ENCODE data around the gene ADA. TPM values are rescaled to one million over a fixed set of nuclear protein-coding genes. Genes with fewer than 3 reads are reported as not detected.
"Not testable (repeated sequence)": the region's sequence is repeated elsewhere in the genome, so short reads cannot be mapped to it uniquely, and the experiment has no call there.

ADA gene
- total RNA-seq: 10 to 100 TPM; 21.9 to 42.1 (median 33.3) TPM
- total RNA-seq (2013): 26.6 TPM
- total RNA-seq: 8.7 to 93.3 (median 38.9) reads per million in 29 experiments

DNA sequence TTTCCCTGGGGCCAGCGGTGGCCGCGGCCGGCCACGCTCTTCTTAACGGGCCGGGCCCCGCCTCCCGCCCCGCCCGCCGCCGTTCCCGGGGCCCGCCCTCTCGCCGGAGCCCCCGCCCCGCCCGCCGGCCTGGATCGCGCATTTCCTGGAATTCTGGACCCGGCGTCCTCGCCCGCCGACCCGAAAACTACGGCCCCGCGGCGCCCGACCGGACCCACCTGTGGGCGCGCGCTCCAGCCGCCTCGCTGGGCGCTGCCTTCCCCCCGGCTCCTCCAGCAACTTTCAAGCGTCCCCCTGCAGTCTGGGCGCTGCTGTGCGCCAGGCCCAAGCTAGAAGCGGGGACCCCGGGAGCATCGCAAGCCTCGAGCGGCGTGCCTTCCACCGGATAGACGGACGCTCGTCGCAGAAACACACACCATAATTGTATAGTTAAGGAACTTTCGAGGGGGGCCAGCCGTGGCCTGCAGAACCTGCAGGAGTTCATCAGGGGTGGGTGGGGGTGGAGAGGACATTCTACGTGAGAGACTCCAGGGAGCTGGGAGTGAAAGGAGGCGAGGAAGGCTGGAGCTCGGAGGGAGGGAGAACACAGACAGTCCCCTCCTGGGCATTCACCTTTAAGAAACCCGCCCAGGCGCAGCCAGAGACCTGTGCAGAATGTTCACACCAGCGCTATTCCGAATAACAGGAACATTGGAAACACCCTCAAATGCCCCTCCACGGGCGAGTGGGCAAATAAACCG is at the start of gene ADA:
Gene ADA (minus strand): TSS at position 16 of the 740 bp plus-strand sequence. CDS start 92 bp downstream, outside the sequence.
- Histone ChIP-seq H3K36me3 (ENCODE audit: control insufficient read depth in 2 of 2, extremely low read depth in 1 of 2, insufficient read depth in 1 of 2, low read length in 1 of 2) (no peaks in the 10 kb centered on the region), H3K9me3 (no peaks in the 10 kb centered on the region), H3K4me3 (ENCODE audit: control insufficient read depth in 1 of 2, extremely low read depth in 1 of 2, low read length in 1 of 2) (peak within 1 kb of the TSS; percentile 74 to 88), H3K4me1 (ENCODE audit: control insufficient read depth in 1 of 2, extremely low read depth in 1 of 2, insufficient read depth in 2 of 2, low read length in 2 of 2) (peaks cover 26 to 52% of the 10 kb centered on the region in 2 experiments), H3K27me3 (replicated peaks in 1 of 2; ENCODE audit: control insufficient read depth in 2 of 2, extremely low read depth in 1 of 2, insufficient read depth in 2 of 2, low read length in 1 of 2) (no peaks in the 10 kb centered on the region), H3K27ac (ENCODE audit: low read length) (peak within 1 kb of the TSS; percentile 69)
- H3K36me3 Mint-ChIP-seq: no peaks in the 10 kb centered on the region
- H3K27ac Mint-ChIP-seq: peak within 1 kb of the TSS; percentile 94 to 99
- DNase-seq: peak in 28 of 35 experiments; percentile 19 to 66 (median 42)
- no peaks in the 10 kb centered on the region for H3K27me3 Mint-ChIP-seq
- peak within 1 kb of the TSS; percentile 83 to 88 (median 86) for H3K4me3 Mint-ChIP-seq
- ChIA-PET POLR2A (no interaction called here), CTCF (interaction anchor here in 1 of 2 donors (0.8 to 1.8 kb wide), 2 partner anchors 31 to 34 kb away, joined by 3 to 8 read pairs; no protein-coding TSS in a partner anchor)
- WGBS (ENCODE audit: insufficient coverage): under 1% methylated on average over 64 of the region's 68 CpGs
- peak; percentile 64 to 71 (median 66) for ATAC-seq (replicated peaks in 1 of 4)
- H3K4me1 Mint-ChIP-seq: peaks cover 50 to 57% (median 52%) of the 10 kb centered on the region in 3 donors
- no peaks in the 10 kb centered on the region for H3K9me3 Mint-ChIP-seq

DNA sequence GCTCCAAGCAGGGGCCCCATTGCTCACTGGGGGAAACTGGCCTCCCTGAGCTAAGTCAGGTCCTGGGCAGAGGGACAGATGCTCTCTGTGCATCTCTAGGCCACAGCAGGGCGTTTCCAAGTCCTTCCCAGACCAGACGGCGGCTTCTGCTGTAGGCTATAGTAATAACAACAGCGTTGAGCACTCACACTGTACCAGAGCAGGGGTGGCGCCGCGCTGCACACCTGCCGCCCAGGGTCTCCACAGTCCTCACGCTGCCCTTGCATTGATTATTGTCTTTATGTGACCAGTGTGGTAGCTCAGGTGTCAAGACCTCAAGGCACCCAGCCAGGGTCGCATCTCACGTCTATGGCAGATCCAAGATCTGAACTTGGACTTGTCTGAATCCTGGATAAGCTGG is 48.8 kb upstream of the ADA start:
- CTCF ChIA-PET: no interaction called here
- Histone ChIP-seq H3K27me3 (replicated peaks in 1 of 2; ENCODE audit: control insufficient read depth in 2 of 2, extremely low read depth in 1 of 2, insufficient read depth in 2 of 2, low read length in 1 of 2) (peaks cover 0 to 19% of the 10 kb centered on the region in 2 experiments), H3K27ac (ENCODE audit: low read length) (no peak overlapping the region), H3K9me3 (no peaks in the 10 kb centered on the region), H3K36me3 (ENCODE audit: control insufficient read depth in 2 of 2, extremely low read depth in 1 of 2, insufficient read depth in 1 of 2, low read length in 1 of 2) (no peaks in the 10 kb centered on the region), H3K4me3 (ENCODE audit: control insufficient read depth in 1 of 2, extremely low read depth in 1 of 2, low read length in 1 of 2) (no peak overlapping the region), H3K4me1 (ENCODE audit: control insufficient read depth in 1 of 2, extremely low read depth in 1 of 2, insufficient read depth in 2 of 2, low read length in 2 of 2) (no peaks in the 10 kb centered on the region)
- Mint-ChIP-seq H3K27ac (no peak overlapping the region), H3K27me3 (peaks cover 0 to 3% of the 10 kb centered on the region in 2 donors), H3K4me3 (no peak overlapping the region), H3K36me3 (no peaks in the 10 kb centered on the region), H3K9me3 (no peaks in the 10 kb centered on the region), H3K4me1 (no peaks in the 10 kb centered on the region)
- 88% methylated on average over 9 of the region's 11 CpGs for WGBS (ENCODE audit: insufficient coverage)
- POLR2A ChIA-PET: no interaction called here
- ATAC-seq (replicated peaks in 1 of 4) (no peak), DNase-seq (no peak)

DNA sequence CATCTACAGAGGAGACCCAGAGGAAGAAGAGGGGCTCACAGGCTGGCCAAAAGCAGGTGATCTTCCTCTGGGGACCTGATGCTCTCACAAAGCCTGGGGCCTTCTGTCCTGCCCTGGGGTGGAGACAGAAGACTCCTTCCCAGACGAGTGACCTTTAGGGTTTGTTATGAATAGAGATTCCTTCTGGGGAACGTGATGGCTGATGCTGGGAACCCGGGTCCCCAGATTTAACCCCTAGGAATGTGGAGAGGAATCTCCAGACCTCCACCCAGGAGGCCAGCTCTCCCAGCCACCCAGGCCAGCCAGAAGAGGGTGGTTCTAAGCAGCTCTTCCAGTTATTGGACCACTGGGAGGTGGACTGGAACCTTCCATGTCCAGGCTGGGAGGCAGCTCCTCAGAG is 46.9 kb upstream of the ADA start:
- Mint-ChIP-seq H3K27me3 (no peaks in the 10 kb centered on the region), H3K4me3 (no peak overlapping the region), H3K36me3 (no peaks in the 10 kb centered on the region), H3K27ac (no peak overlapping the region), H3K4me1 (no peaks in the 10 kb centered on the region), H3K9me3 (no peaks in the 10 kb centered on the region)
- WGBS (ENCODE audit: insufficient coverage): no CpG with 5 or more reads among the region's 3 CpGs
- Histone ChIP-seq H3K27ac (ENCODE audit: low read length) (no peak overlapping the region), H3K27me3 (replicated peaks in 1 of 2; ENCODE audit: control insufficient read depth in 2 of 2, extremely low read depth in 1 of 2, insufficient read depth in 2 of 2, low read length in 1 of 2) (peaks cover 0 to 14% of the 10 kb centered on the region in 2 experiments), H3K4me3 (ENCODE audit: control insufficient read depth in 1 of 2, extremely low read depth in 1 of 2, low read length in 1 of 2) (no peak overlapping the region), H3K36me3 (ENCODE audit: control insufficient read depth in 2 of 2, extremely low read depth in 1 of 2, insufficient read depth in 1 of 2, low read length in 1 of 2) (no peaks in the 10 kb centered on the region), H3K4me1 (ENCODE audit: control insufficient read depth in 1 of 2, extremely low read depth in 1 of 2, insufficient read depth in 2 of 2, low read length in 2 of 2) (no peaks in the 10 kb centered on the region), H3K9me3 (no peaks in the 10 kb centered on the region)
- no peak for DNase-seq
- CTCF ChIA-PET: no interaction called here
- POLR2A ChIA-PET: no interaction called here
- ATAC-seq (replicated peaks in 1 of 4): no peak

DNA sequence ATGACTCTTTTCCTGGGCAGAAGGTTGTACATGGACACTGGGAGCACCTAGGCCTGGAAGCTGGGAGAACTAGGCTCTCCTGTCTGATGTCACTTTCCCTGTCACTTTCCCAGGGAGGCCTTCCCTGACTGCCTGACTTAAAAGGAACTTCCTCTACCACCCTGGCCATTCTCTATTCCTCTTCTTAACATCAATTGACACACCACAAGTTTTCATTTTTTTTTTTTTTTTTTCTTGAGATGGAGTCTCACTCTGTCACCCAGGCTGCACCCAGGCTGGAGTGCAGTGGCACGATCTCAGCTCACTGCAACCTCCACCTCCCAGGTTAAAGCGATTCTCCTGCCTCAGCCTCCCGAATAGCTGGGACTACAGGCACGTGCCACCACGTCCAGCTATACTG is 45.5 kb upstream of the ADA start:
- H3K9me3 Mint-ChIP-seq; H3K27me3 ChIP-seq (replicated peaks in 1 of 2; ENCODE audit: control insufficient read depth in 2 of 2, extremely low read depth in 1 of 2, insufficient read depth in 2 of 2, low read length in 1 of 2); H3K36me3 ChIP-seq (ENCODE audit: control insufficient read depth in 2 of 2, extremely low read depth in 1 of 2, insufficient read depth in 1 of 2, low read length in 1 of 2); H3K27ac ChIP-seq (ENCODE audit: low read length); H3K4me1 ChIP-seq (ENCODE audit: control insufficient read depth in 1 of 2, extremely low read depth in 1 of 2, insufficient read depth in 2 of 2, low read length in 2 of 2); POLR2A ChIA-PET; H3K4me1 Mint-ChIP-seq; H3K27ac Mint-ChIP-seq; H3K4me3 Mint-ChIP-seq; H3K4me3 ChIP-seq (ENCODE audit: control insufficient read depth in 1 of 2, extremely low read depth in 1 of 2, low read length in 1 of 2); H3K9me3 ChIP-seq; H3K36me3 Mint-ChIP-seq; ATAC-seq (replicated peaks in 1 of 4); DNase-seq; H3K27me3 Mint-ChIP-seq: not testable (repeated sequence)
- CTCF ChIA-PET: interaction anchor here in 1 of 2 donors (0.6 kb wide), 1 partner anchor 79 kb away, joined by 3 read pairs; no protein-coding TSS in a partner anchor
- WGBS (ENCODE audit: insufficient coverage): 86% methylated on average over 2 of the region's 5 CpGs

DNA sequence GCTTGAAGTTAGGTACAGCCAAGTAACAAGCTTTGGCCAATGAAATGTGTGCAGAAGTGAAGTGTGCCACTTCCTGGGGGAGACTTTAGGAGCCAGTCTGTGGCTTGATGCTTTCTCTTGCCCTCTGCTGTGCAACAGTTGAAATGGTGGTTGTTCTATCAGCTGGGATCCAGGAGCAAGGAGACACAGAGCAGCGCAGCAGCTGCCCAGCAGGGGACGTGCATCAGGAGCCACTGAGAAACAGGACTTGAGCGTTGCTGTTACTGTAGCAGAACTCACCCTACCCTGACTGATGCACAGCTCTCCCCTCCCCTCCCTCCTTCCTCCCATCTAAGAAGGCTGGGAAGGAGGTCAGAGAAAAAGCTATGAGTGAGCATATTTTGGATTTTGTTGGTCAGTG is 44.8 kb upstream of the ADA start:
- POLR2A ChIA-PET: no interaction called here
- Mint-ChIP-seq H3K4me3 (no peak overlapping the region), H3K27ac (no peak overlapping the region), H3K4me1 (peaks cover 0 to under 1% (median 0%) of the 10 kb centered on the region in 3 donors), H3K27me3 (no peaks in the 10 kb centered on the region), H3K36me3 (no peaks in the 10 kb centered on the region), H3K9me3 (peaks cover 0 to 4% (median 0%) of the 10 kb centered on the region in 3 donors)
- no CpG with 5 or more reads among the region's 3 CpGs for WGBS (ENCODE audit: insufficient coverage)
- no peaks in the 10 kb centered on the region for H3K36me3 ChIP-seq (ENCODE audit: control insufficient read depth in 2 of 2, extremely low read depth in 1 of 2, insufficient read depth in 1 of 2, low read length in 1 of 2)
- no peaks in the 10 kb centered on the region for H3K27me3 ChIP-seq (replicated peaks in 1 of 2; ENCODE audit: control insufficient read depth in 2 of 2, extremely low read depth in 1 of 2, insufficient read depth in 2 of 2, low read length in 1 of 2)
- no peaks in the 10 kb centered on the region for H3K4me1 ChIP-seq (ENCODE audit: control insufficient read depth in 1 of 2, extremely low read depth in 1 of 2, insufficient read depth in 2 of 2, low read length in 2 of 2)
- CTCF ChIA-PET: no interaction called here
- H3K4me3 ChIP-seq (ENCODE audit: control insufficient read depth in 1 of 2, extremely low read depth in 1 of 2, low read length in 1 of 2): no peak overlapping the region
- H3K27ac ChIP-seq (ENCODE audit: low read length): no peak overlapping the region
- no peaks in the 10 kb centered on the region for H3K9me3 ChIP-seq
- ATAC-seq (replicated peaks in 1 of 4) (no peak), DNase-seq (no peak)

DNA sequence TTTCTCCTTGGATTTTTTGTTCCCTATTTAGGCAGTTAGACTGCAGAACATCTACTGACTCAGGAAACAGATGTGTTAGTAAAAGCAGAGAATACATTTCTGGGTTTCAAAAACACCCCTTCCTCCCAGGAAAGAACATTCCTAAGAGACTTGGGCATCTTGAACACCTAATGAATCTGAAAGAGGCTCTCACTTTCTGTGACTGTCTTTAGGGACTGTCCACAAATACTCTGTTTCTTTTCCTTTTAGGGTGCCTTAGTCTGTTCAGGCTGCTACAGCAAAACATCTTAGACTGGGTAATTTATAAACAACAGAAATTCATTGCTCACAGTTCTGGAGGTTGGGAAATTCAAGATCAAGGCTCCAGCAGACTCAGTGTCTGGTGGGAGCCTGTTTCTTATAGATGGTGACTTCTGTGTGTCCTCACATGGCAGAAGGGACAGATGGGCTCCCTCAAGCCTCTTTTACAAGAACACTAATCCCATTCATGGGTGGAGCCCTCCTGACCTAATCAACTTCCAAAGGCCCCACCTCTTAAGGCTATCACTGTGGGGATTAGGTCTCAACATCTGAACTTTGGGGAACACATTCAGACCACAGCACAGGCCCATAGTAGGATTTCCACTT is 44.3 kb upstream of the ADA start:
- Mint-ChIP-seq H3K4me1 (peaks cover 0 to 6% (median 0%) of the 10 kb centered on the region in 3 donors), H3K4me3 (no peak overlapping the region), H3K36me3 (no peaks in the 10 kb centered on the region), H3K27ac (no peak overlapping the region), H3K9me3 (peaks cover 0 to 4% (median 0%) of the 10 kb centered on the region in 3 donors), H3K27me3 (no peaks in the 10 kb centered on the region)
- Histone ChIP-seq H3K27ac (ENCODE audit: low read length) (no peak overlapping the region), H3K27me3 (replicated peaks in 1 of 2; ENCODE audit: control insufficient read depth in 2 of 2, extremely low read depth in 1 of 2, insufficient read depth in 2 of 2, low read length in 1 of 2) (no peaks in the 10 kb centered on the region), H3K4me3 (ENCODE audit: control insufficient read depth in 1 of 2, extremely low read depth in 1 of 2, low read length in 1 of 2) (no peak overlapping the region), H3K9me3 (no peaks in the 10 kb centered on the region), H3K4me1 (ENCODE audit: control insufficient read depth in 1 of 2, extremely low read depth in 1 of 2, insufficient read depth in 2 of 2, low read length in 2 of 2) (no peaks in the 10 kb centered on the region), H3K36me3 (ENCODE audit: control insufficient read depth in 2 of 2, extremely low read depth in 1 of 2, insufficient read depth in 1 of 2, low read length in 1 of 2) (no peaks in the 10 kb centered on the region)
- ChIA-PET POLR2A (no interaction called here), CTCF (interaction anchor here in 1 of 2 donors (0.6 kb wide), 1 partner anchor 358 kb away, joined by 12 read pairs; no protein-coding TSS in a partner anchor)
- no peak for DNase-seq
- ATAC-seq (replicated peaks in 1 of 4): no peak

Data from T-cell (primary cell).